Lung (tissue), 12 donors: ENCODE measurements around the gene GRIN2A. TPM values are rescaled to one million over a fixed set of nuclear protein-coding genes. Genes with fewer than 3 reads are reported as not detected.

Source experiments
- ATAC-seq: fragments of 200-7000 bp; cut with Tn5 transposase; one replicate; pipeline ENCODE4 v1.9.1; 2020; ENCODE audit warnings: moderate number of reproducible peaks; ENCODE audit not compliant: insufficient read depth, low FRiP score
- DNase-seq, 3 donors: peaks; one replicate each; pipeline ENCODE4 v3.0.0-alpha.2; 2013 to 2017
- H3K27ac ChIP-seq, 2 donors: one replicate each; pipeline ENCODE4 v1.5.1; 2013; ENCODE audit warnings: mild to moderate bottlenecking in 2 of 2, moderate library complexity in 2 of 2, control low read depth in 1 of 2, inconsistent platforms in 1 of 2, low read depth in 1 of 2, low read length in 1 of 2
- H3K27me3 ChIP-seq, 3 donors: one replicate each; pipeline ENCODE4 v1.5.1; 2013; ENCODE audit warnings: low read length in 2 of 3; ENCODE audit not compliant: control insufficient read depth in 3 of 3, insufficient read depth in 3 of 3
- H3K36me3 ChIP-seq, 4 donors: one replicate each; pipeline ENCODE4 v1.5.1; 2013; ENCODE audit warnings: low read length in 4 of 4, mild to moderate bottlenecking in 1 of 4, moderate library complexity in 1 of 4; ENCODE audit not compliant: control insufficient read depth in 4 of 4, insufficient read depth in 4 of 4
- H3K4me1 ChIP-seq, 5 donors: one replicate each; pipeline ENCODE4 v1.5.1; 2013; ENCODE audit warnings: low read length in 5 of 5, mild to moderate bottlenecking in 2 of 5, moderate library complexity in 1 of 5; ENCODE audit not compliant: control insufficient read depth in 5 of 5, insufficient read depth in 5 of 5
- H3K4me3 ChIP-seq: one replicate; pipeline ENCODE4 v1.5.1; 2013; ENCODE audit warnings: mild to moderate bottlenecking, control low read depth, moderate library complexity
- H3K9ac ChIP-seq, 2 donors: one replicate each; pipeline ENCODE4 v1.5.1; 2013; ENCODE audit warnings: low read length in 2 of 2, control low read depth in 1 of 2; ENCODE audit not compliant: insufficient read depth in 1 of 2
- H3K9me3 ChIP-seq, 4 donors: one replicate each; pipeline ENCODE4 v1.5.1; 2013; ENCODE audit warnings: low read length in 3 of 4, mild to moderate bottlenecking in 1 of 4, moderate library complexity in 1 of 4; ENCODE audit not compliant: control insufficient read depth in 4 of 4, insufficient read depth in 3 of 4
- CTCF ChIP-seq: IDR thresholded peaks from 2 replicates; pipeline ENCODE4 v1.5.1; 2012; ENCODE audit warnings: mild to moderate bottlenecking; ENCODE audit errors: control extremely low read depth, extremely low read depth
- WGBS, 2 donors: extraction: QIAGEN DNeasy Blood & Tissue Kit; methylation state at CpG; one replicate each; pipeline ENCODE4 v1.1.7; 2013; 5-methylcytosine and 5-hydroxymethylcytosine counted together
- polyA plus RNA-seq, 2 donors: library from polyadenylated mRNA; stranded (reverse); fragments of 200-250 nt; gene quantifications; one replicate each; pipeline ENCODE4 v1.2.1, GENCODE V29; 2013
- total RNA-seq, 2 donors: library from RNA; depleted of rRNA in 1 of 2; stranded (reverse); fragments of >200 nt in 1 of 2; gene quantifications; one replicate each; pipeline ENCODE4 v1.2.1, GENCODE V29; 2014 to 2021
- donor health status: control.
- donor health status: control.
- donor health status: Bipolar disorder and iron deficiency.
- donor health status: healthy.
- donor health status: DM: yes; HTN: yes; CAD: no.

GRIN2A gene
- total and polyA plus RNA-seq, 4 donors = 0.02 to 0.37 (median 0.10) TPM

- WGBS, 2 donors = 69 to 76% methylated on average over 4 of the region's 4 CpGs
- no peaks in the 10 kb centered on the region for H3K36me3 ChIP-seq
- ATAC-seq (no peak), DNase-seq (no peak)
- no peaks in the 10 kb centered on the region for H3K27me3 ChIP-seq
- no peak overlapping the region for H3K27ac ChIP-seq
- peaks cover 0 to 2% (median 0%) of the 10 kb centered on the region in 4 donors for H3K9me3 ChIP-seq
- no peak overlapping the region for H3K9ac ChIP-seq
- H3K4me1 ChIP-seq = no peaks in the 10 kb centered on the region
- no peak overlapping the region for H3K4me3 ChIP-seq
- no peak for TF ChIP-seq CTCF
Measured at GRCh38 chr16:9791556-9791955, 390.7 kb downstream of the GRIN2A start.

- H3K9me3 ChIP-seq = peaks cover 0 to 2% (median 0%) of the 10 kb centered on the region in 4 donors
- H3K27me3 ChIP-seq = no peaks in the 10 kb centered on the region
- no peaks in the 10 kb centered on the region for H3K4me1 ChIP-seq
- no peak overlapping the region for H3K9ac ChIP-seq
- no peak overlapping the region for H3K4me3 ChIP-seq
- no peak overlapping the region for H3K27ac ChIP-seq
- DNase-seq (no peak), ATAC-seq (no peak)
- H3K36me3 ChIP-seq = no peaks in the 10 kb centered on the region
- TF ChIP-seq CTCF = no peak
- 81 to 87% methylated on average over 2 of the region's 2 CpGs for WGBS, 2 donors
Measured at GRCh38 chr16:9790199-9790598, 392.0 kb downstream of the GRIN2A start.

- H3K27ac ChIP-seq = no peak overlapping the region
- no peak for TF ChIP-seq CTCF
- WGBS, 2 donors = 73 to 81% methylated on average over 5 of the region's 5 CpGs
- H3K4me1 ChIP-seq = no peaks in the 10 kb centered on the region
- DNase-seq = no peak
- peaks cover 0 to 2% (median 0%) of the 10 kb centered on the region in 4 donors for H3K9me3 ChIP-seq
- no peaks in the 10 kb centered on the region for H3K27me3 ChIP-seq
- ATAC-seq = no peak
- no peak overlapping the region for H3K9ac ChIP-seq
- H3K4me3 ChIP-seq = no peak overlapping the region
- no peaks in the 10 kb centered on the region for H3K36me3 ChIP-seq
Measured at GRCh38 chr16:9787717-9788116, 394.5 kb downstream of the GRIN2A start.

GRCh38 chr16:9780831-9781230 lies 401.4 kb downstream of the GRIN2A start:
- no peak overlapping the region for H3K27ac ChIP-seq
- H3K4me1 ChIP-seq = no peaks in the 10 kb centered on the region
- ATAC-seq (no peak), DNase-seq (peak in 2 of 3 donors; percentile 22 to 26)
- H3K4me3 ChIP-seq = no peak overlapping the region
- no peaks in the 10 kb centered on the region for H3K27me3 ChIP-seq
- H3K9me3 ChIP-seq = peaks cover 0 to 5% (median 0%) of the 10 kb centered on the region in 4 donors
- H3K36me3 ChIP-seq = no peaks in the 10 kb centered on the region
- no peak overlapping the region for H3K9ac ChIP-seq
- whole genome bisulfite sequencing, 2 donors = 52 to 76% methylated on average over 4 of the region's 4 CpGs
- no peak for TF ChIP-seq CTCF
